Measurements from ENCODE around the gene OR2M2. TPM values are rescaled to one million over a fixed set of nuclear protein-coding genes. Genes with fewer than 3 reads are reported as not detected.

Gene OR2M2
- total RNA-seq: not detected
- long read RNA-seq: 0 reads

- no peak for ATAC-seq
- intact Hi-C loops (cut with DNase I): no loop called here
- no peak for DNase-seq
Observed at GRCh38 chr1:248174521-248174920, at the start of gene OR2M2. Gene OR2M2 (plus strand): TSS chr1:248174821. CDS start chr1:248179986, 5,165 bp downstream.

GRCh38 chr1:248127653-248128052 lies 47.0 kb upstream of the OR2M2 start:
- no peak for DNase-seq
- intact Hi-C loops (cut with DNase I): no loop called here
- ATAC-seq: no peak

- DNase-seq: no peak
- no peak for ATAC-seq
- intact Hi-C loops (cut with DNase I): no loop called here
Observed at GRCh38 chr1:248136811-248137210, 37.8 kb upstream of the OR2M2 start.

GRCh38 chr1:248140846-248141245 lies 33.8 kb upstream of the OR2M2 start:
- intact Hi-C loops (cut with DNase I): loop anchor here in 1 of 2 donors (5.0 kb wide), 1 partner anchor 46 kb away; no protein-coding TSS in a partner anchor
- ATAC-seq: no peak
- no peak for DNase-seq

- ATAC-seq: no peak
- no peak for DNase-seq
- intact Hi-C loops (cut with DNase I): loop anchor here in 1 of 2 donors (5.0 kb wide), 1 partner anchor 44 kb away; no protein-coding TSS in a partner anchor
Observed at GRCh38 chr1:248143311-248143710, 31.3 kb upstream of the OR2M2 start.

- DNase-seq (no peak), ATAC-seq (no peak)
- intact Hi-C loops (cut with DNase I): loop anchor here in 1 of 2 donors (5.0 kb wide), 1 partner anchor 43 kb away; no protein-coding TSS in a partner anchor
Observed at GRCh38 chr1:248144513-248145198, 30.0 kb upstream of the OR2M2 start, which contains the start of gene OR2M5. Gene OR2M5 (plus strand): TSS chr1:248145148. CDS start chr1:248145148, 0 bp downstream.

- no peak for DNase-seq
- no peak for ATAC-seq
- intact Hi-C loops (cut with DNase I): no loop called here
Observed at GRCh38 chr1:248152056-248152827, 22.4 kb upstream of the OR2M2 start.

GRCh38 chr1:248155927-248156326 lies 18.7 kb upstream of the OR2M2 start:
- ATAC-seq (no peak), DNase-seq (no peak)
- intact Hi-C loops (cut with DNase I): no loop called here

- DNase-seq (no peak), ATAC-seq (no peak)
- intact Hi-C loops (cut with DNase I): no loop called here
Observed at GRCh38 chr1:248158758-248159157, 15.9 kb upstream of the OR2M2 start.

GRCh38 chr1:248164031-248164430 lies 10.6 kb upstream of the OR2M2 start:
- ATAC-seq: no peak
- no peak for DNase-seq
- intact Hi-C loops (cut with DNase I): no loop called here

- ATAC-seq (no peak), DNase-seq (no peak)
- intact Hi-C loops (cut with DNase I): no loop called here
Observed at GRCh38 chr1:248165186-248165585, 9.4 kb upstream of the OR2M2 start.

GRCh38 chr1:248183996-248184395 lies 9.4 kb downstream of the OR2M2 start:
- intact Hi-C loops (cut with DNase I): no loop called here
- ATAC-seq (no peak), DNase-seq (no peak)

- DNase-seq: no peak
- intact Hi-C loops (cut with DNase I): loop anchor here in 1 of 2 donors (5.0 kb wide), 1 partner anchor 45 kb away; no protein-coding TSS in a partner anchor
- no peak for ATAC-seq
Observed at GRCh38 chr1:248187363-248187762, 12.7 kb downstream of the OR2M2 start.

- no peak for DNase-seq
- intact Hi-C loops (cut with DNase I): loop anchor here in 1 of 2 donors (5.0 kb wide), 1 partner anchor 47 kb away; no protein-coding TSS in a partner anchor
- ATAC-seq: no peak
Observed at GRCh38 chr1:248189026-248189425, 14.4 kb downstream of the OR2M2 start.

- intact Hi-C loops (cut with DNase I): no loop called here
- ATAC-seq: no peak
- no peak for DNase-seq
Observed at GRCh38 chr1:248194117-248194516, 19.5 kb downstream of the OR2M2 start.

GRCh38 chr1:248196965-248197364 lies 22.3 kb downstream of the OR2M2 start, which contains the start of gene OR2M3:
Gene OR2M3 (plus strand): TSS chr1:248197265. CDS start chr1:248203068, 5,803 bp downstream.
- ATAC-seq: no peak
- DNase-seq: no peak
- intact Hi-C loops (cut with DNase I): no loop called here

- ATAC-seq (no peak), DNase-seq (no peak)
- intact Hi-C loops (cut with DNase I): no loop called here
Observed at GRCh38 chr1:248215880-248216279, 41.3 kb downstream of the OR2M2 start.

- no peak for ATAC-seq
- DNase-seq: no peak
- intact Hi-C loops (cut with DNase I): no loop called here
Observed at GRCh38 chr1:248225537-248225936, 50.9 kb downstream of the OR2M2 start.

GRCh38 chr1:248229360-248229908 lies 54.8 kb downstream of the OR2M2 start:
- ATAC-seq: no peak
- intact Hi-C loops (cut with DNase I): no loop called here
- DNase-seq: no peak

Measured in left cardiac atrium (tissue), 4 donors.